Kidney epithelial cell (primary cell): ENCODE results near the gene SDC1. TPM values are rescaled to one million over a fixed set of nuclear protein-coding genes. Genes with fewer than 3 reads are reported as not detected.

Experiments used
- DNase-seq: peaks from one replicate; pipeline ENCODE4 v3.0.0-alpha.2; 2010; ENCODE audit warnings: low read depth
- H3K27me3 ChIP-seq: 2 replicates; pipeline ENCODE4 v1.6.0; 2011; ENCODE audit warnings: low read length; ENCODE audit not compliant: control insufficient read depth, insufficient read depth
- H3K36me3 ChIP-seq: 2 replicates; pipeline ENCODE4 v1.5.1; 2011; ENCODE audit warnings: low read length; ENCODE audit not compliant: control insufficient read depth, insufficient read depth
- H3K4me3 ChIP-seq: 2 replicates; pipeline ENCODE4 v1.5.1; 2011; ENCODE audit warnings: low read depth, mild to moderate bottlenecking, control low read depth, low read length
- total RNA-seq: library from RNA; depleted of rRNA; stranded (reverse); fragments of >200 nt; gene quantifications from 2 replicates; pipeline ENCODE4 v1.2.3, GENCODE V29; 2015
- TF ChIP-seq, protein P1 (sequence below): IDR thresholded peaks from 2 replicates; pipeline ENCODE4 v1.5.1; 2011; ENCODE audit warnings: mild to moderate bottlenecking, moderate library complexity, low read length, control low read depth, inconsistent platforms; ENCODE audit not compliant: insufficient read depth, poor library complexity, severe bottlenecking

SDC1 gene
- total RNA-seq, 1 donor from 2014 or later: 184 TPM

GRCh38 chr2:20231159-20231558 lies 6.2 kb upstream of the SDC1 start:
- DNase-seq: no peak
- Histone ChIP-seq H3K27me3 (no peaks in the 10 kb centered on the region), H3K4me3 (no peak overlapping the region), H3K36me3 (no peaks in the 10 kb centered on the region)
- TF ChIP-seq, protein P1, sequence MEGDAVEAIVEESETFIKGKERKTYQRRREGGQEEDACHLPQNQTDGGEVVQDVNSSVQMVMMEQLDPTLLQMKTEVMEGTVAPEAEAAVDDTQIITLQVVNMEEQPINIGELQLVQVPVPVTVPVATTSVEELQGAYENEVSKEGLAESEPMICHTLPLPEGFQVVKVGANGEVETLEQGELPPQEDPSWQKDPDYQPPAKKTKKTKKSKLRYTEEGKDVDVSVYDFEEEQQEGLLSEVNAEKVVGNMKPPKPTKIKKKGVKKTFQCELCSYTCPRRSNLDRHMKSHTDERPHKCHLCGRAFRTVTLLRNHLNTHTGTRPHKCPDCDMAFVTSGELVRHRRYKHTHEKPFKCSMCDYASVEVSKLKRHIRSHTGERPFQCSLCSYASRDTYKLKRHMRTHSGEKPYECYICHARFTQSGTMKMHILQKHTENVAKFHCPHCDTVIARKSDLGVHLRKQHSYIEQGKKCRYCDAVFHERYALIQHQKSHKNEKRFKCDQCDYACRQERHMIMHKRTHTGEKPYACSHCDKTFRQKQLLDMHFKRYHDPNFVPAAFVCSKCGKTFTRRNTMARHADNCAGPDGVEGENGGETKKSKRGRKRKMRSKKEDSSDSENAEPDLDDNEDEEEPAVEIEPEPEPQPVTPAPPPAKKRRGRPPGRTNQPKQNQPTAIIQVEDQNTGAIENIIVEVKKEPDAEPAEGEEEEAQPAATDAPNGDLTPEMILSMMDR: no peak

DNA sequence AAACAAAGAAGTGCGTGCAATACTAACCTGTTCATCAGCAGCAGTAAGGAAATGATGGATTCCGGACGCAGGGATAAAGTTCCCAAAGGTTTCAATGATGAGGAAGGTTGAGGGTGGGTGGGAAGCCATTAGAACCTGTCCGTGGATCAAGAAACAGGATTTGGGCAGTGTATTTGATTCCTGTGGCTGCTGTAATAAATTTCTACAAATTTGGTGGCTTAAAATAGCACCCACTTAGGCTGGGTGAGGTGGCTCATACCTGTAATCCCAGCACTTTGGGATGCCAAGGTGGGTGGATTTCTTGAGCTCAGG lies 5.1 kb upstream of the SDC1 start:
- H3K4me3 ChIP-seq: no peak overlapping the region
- TF ChIP-seq, protein P1: no peak

DNA sequence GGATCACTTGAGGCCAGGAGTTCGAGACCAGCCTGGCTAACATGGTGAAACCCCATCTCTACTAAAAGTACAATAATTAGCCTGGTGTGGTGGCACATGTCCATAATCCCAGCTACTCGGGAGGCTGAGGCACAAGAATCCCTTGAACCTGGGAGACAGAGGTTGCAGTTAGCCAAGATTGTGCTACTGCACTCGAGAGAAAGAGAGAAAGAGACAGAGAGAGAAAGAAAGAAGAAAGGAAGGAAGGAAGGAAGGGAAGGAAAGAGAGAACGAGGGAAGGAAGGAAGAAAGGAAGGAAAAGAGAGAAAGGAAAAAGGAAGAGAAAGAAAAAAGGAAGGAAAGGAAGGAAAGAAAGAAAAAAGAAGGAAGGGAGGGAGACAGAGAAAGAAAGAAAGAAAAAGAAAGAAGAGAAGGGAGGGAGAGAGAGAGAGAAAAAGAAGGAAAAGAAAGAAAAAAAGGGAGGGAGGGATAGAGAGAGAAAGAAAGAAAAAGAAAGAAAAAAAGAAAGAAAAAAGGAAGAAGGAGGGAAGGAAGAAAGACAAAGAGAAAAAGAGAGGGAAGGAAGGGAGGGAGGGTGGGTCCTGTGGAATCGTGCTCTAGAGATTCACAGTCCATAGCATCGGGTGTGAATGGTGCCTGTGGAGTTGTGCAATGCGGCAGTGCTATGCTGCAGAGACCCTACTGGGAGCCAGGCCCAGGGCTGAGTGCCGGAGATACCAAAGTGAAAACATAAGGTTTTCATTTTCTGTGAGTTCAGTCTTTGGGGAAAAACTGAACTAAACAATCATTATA lies 4.6 kb upstream of the SDC1 start:
- Histone ChIP-seq H3K36me3 (no peaks in the 10 kb centered on the region), H3K4me3 (no peak overlapping the region), H3K27me3 (no peaks in the 10 kb centered on the region)
- DNase-seq: no peak
- TF ChIP-seq, protein P1: no peak

More for the DNA sequence above, 5.1 kb upstream of the SDC1 start:
- DNase-seq: no peak
- H3K27me3 ChIP-seq: no peaks in the 10 kb centered on the region
- H3K36me3 ChIP-seq: no peaks in the 10 kb centered on the region

DNA sequence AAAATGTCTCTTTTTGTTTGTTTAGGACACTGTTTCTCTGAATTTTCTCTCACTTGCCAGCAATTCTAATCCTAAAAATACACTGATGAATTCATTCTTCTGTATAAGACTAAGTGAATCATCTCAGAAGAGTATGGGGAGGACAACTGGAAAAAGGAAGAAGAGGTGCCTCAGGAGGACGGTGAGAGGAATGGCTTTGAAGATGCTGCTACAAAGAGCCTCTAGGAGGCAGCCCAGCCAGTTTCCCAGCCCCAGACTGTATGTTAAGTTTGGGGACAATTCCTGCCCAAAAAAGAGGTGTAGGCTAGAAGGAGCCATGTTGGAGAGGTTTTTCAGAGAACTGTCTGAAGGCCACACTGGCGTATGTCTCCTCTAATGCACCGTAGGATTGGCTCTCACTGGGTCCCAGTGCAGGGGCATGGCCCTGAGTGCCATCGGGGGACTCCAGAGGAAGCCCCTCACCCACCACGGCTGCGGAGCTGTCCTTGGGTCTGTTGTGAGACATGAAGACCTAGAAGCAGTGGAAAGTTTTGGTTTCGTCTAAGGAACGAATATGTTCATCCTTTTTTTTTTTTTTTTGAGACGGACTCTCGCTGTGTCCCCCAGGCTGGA lies 3.1 kb upstream of the SDC1 start:
- Histone ChIP-seq H3K4me3 (no peak overlapping the region), H3K36me3 (no peaks in the 10 kb centered on the region), H3K27me3 (no peaks in the 10 kb centered on the region)
- TF ChIP-seq, protein P1: no peak
- DNase-seq: no peak

GRCh38 chr2:20226152-20226545 lies 1.2 kb upstream of the SDC1 start:
- DNase-seq: no peak
- Histone ChIP-seq H3K27me3 (no peaks in the 10 kb centered on the region), H3K36me3 (no peaks in the 10 kb centered on the region), H3K4me3 (no peak overlapping the region)
- TF ChIP-seq, protein P1: no peak
